GM13976 (cell line): ENCODE results near the gene CTDSP2.
A peak's percentile ranks its signal among the peaks of the same experiment; 100 is the strongest.
"Not testable (repeated sequence)": the region's sequence is repeated elsewhere in the genome, so short reads cannot be mapped to it uniquely, and the experiment has no call there.

Experiments
- DNase-seq: peaks from one replicate; pipeline ENCODE4 v3.0.0; 2012; ENCODE audit warnings: low spot score
- in situ Hi-C: fragments of 300-500 bp; cut with MboI; formaldehyde crosslinking; loops from one replicate; pipeline ENCODE4 v1.12.0; 2022; ENCODE audit warnings: low sequenced_read_pairs, mixed read lengths, inconsistent platforms; ENCODE audit not compliant: unreplicated experiment
- TF ChIP-seq, protein P1 (sequence below): IDR thresholded peaks from 2 replicates; pipeline ENCODE4 v1.5.1; 2012; ENCODE audit warnings: borderline replicate concordance, mild to moderate bottlenecking; ENCODE audit not compliant: insufficient read depth; ENCODE audit errors: extremely low read depth, missing control alignments, control extremely low read depth

CTDSP2 gene

DNA sequence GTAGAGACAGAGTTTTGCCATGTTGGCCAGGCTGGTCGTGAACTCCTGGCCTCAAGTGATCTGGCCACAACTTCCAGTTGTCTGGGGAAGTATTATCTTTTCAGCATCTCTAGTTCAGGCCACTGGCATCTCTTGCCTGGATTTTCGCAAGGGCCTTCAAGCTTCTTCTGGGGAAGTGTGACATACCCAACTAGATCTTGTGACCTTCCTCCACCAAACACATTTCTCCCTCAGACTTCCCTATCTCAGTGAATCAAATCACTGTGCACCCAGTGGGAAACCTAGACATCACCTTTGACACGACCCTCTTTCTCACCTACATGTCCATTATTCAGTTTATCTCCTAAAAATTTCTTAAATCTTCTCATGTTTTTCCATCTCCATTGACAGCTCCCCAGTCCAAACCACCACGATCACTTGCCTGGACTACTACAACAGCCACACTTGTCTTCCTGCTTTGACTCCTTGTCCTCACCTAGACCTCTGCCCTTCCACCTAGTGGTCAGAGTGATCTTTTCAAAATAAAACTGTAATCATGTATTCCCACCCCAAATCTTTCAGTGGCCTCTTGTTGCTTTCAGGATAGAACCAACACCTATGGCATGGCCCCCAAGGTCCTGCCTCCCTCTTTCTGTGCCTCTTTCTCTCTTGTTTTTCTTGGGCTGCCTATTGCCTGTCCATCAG is 70.8 kb downstream of the CTDSP2 start:
- no peak for DNase-seq
- in situ Hi-C loops = no loop called here
- TF ChIP-seq, protein P1, sequence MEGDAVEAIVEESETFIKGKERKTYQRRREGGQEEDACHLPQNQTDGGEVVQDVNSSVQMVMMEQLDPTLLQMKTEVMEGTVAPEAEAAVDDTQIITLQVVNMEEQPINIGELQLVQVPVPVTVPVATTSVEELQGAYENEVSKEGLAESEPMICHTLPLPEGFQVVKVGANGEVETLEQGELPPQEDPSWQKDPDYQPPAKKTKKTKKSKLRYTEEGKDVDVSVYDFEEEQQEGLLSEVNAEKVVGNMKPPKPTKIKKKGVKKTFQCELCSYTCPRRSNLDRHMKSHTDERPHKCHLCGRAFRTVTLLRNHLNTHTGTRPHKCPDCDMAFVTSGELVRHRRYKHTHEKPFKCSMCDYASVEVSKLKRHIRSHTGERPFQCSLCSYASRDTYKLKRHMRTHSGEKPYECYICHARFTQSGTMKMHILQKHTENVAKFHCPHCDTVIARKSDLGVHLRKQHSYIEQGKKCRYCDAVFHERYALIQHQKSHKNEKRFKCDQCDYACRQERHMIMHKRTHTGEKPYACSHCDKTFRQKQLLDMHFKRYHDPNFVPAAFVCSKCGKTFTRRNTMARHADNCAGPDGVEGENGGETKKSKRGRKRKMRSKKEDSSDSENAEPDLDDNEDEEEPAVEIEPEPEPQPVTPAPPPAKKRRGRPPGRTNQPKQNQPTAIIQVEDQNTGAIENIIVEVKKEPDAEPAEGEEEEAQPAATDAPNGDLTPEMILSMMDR = no peak

DNA sequence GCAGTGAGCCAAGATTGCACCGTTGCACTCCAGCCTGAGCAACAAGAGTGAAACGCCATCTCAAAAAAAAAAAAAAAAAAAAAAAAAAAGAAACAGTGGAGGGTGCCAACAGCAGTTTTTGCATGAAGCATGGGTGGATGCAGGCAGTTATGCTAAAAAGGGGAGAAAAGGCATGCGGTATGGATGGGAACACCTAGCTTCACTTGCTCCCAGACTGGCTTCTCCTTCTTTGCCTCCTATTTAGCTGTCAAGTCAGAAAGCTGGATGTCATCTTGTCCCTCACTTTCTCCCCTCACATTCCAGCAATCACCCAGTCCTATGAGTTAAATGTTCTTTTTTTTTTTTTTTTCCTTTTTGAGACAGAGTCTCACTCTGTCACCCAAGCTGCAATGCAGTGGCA is 71.5 kb downstream of the CTDSP2 start:
- TF ChIP-seq, protein P1 = no peak
- DNase-seq = no peak
- in situ Hi-C loops = no loop called here

DNA sequence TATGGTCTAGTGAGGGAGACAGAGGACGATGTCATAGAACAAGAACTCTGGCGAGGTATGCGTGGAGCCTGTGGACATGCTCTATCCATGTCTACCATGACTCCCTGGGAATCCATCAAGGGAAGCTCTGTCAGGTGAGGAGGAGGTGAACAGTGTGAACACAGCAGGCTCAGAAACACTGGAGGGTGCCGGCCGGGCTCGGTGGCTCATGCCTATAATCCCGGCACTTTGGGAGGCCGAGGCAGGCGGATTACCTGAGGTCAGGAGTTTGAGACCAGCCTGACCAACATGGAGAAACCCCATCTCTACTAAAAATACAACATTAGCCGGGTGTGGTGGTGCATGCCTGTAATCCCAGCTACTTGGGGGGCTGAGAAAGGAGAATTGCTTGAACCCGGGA is 71.9 kb downstream of the CTDSP2 start:
- in situ Hi-C loops, DNase-seq: not testable (repeated sequence)

DNA sequence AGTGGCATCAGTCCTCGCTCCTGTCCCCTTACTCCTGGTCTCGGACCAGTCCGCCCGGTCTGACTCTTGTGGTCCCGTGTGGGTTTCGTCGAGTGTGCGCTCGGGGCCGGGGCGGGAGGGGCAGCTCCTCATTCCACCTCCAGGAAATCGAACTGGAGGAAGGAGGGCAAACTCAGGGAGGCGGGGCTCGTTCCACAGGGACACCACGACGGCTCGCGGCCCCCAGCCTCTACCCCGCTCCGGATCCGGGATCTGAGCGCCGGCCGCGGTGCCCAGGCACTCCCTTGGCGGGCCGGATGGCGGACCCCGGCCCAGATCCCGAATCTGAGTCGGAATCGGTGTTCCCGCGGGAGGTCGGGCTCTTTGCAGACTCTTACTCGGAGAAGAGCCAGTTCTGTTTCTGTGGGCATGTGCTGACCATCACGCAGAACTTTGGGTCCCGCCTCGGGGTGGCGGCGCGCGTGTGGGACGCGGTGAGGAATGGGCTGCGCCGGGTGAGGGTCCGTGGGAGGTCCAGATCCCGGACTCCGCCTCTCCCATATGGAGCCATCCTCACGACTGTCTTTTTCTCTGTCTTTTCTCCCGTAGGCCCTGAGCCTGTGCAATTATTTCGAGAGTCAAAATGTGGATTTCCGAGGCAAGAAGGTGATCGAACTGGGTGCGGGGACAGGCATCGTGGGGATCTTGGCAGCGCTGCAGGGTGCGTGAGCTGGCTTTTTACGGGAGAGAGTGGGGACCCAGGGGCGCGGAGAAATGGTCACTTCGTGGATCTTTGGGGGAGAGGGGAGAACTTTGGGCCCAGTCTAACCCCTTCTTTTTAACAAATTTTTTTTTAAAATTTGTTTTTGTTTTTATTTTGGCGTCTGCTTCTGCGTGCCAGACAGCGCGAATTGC is 73.9 kb downstream of the CTDSP2 start, which contains the start of gene EEF1AKMT3:
Gene EEF1AKMT3, plus strand, starts transcription at position 186 of the 894 bp plus-strand sequence. Its CDS starts 111 bp downstream, at position 297.
- DNase-seq = peak; percentile 51
- TF ChIP-seq, protein P1 = no peak
- in situ Hi-C loops = no loop called here

DNA sequence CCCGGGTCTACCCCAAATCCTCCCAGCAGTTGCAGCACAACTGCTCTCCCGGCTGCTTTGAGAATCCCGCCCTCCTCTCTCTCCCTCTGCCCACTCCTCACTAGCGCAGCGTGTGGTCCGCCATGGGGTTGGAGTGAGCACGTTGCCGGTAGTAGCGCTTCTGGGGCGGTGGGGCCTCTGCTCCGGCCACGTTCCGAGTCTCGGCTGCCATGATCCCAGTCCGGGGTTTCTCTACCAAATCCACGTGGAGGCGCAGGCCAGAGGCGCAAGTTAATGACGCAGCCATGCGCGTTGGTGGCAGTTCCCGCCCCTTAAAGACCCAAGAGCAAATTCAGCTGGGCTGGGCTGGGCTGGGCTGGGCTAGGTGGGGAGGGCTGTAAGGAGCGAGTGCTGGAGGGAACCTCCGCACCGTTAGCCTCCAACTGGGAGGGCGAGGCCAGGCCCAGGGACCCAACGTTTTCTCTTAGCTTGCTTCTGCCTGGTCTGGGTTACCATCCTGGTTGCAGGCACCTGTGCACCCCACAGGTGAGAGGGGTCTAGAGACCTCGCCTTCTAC is 74.6 kb downstream of the CTDSP2 start, which contains the start of gene METTL1:
Gene METTL1, minus strand, starts transcription at position 233 of the 556 bp plus-strand sequence. Its CDS starts 22 bp downstream, at position 211.
- TF ChIP-seq, protein P1 = no peak
- in situ Hi-C loops = no loop called here

DNA sequence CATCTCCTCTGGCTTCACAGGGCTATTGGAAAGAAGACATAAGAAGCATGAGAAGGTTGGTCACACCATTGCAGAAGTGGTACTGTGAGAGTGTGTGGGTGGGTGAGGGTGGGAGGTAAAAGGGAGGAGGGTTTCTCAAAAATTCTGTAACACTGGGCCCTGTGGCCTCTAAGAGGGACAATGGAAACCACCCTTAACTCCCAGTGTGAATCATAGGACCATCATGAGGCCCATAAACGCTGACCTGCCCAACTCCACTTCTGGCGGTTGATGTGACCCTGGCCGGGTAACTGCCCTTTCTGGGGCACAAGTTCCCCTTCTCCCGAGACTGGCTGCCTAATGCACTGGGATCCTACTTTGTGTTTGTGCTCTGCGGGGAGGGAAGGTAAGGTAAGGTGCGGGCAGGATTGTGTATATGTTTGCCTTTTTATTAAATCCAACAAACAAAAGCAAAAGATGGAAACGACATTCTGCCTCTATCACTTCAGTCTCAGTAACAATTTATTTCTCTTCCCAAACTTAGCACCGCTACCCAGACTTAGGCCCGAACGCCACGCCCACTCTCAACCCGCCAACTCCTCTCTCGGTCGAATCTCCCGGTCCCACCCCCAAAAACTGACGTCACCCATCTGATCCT is 75.2 kb downstream of the CTDSP2 start:
- TF ChIP-seq, protein P1 = no peak
- DNase-seq = peak; percentile 90
- in situ Hi-C loops = no loop called here

More for the DNA sequence above, 74.6 kb downstream of the CTDSP2 start, which contains the start of gene METTL1:
- peak; percentile 96 for DNase-seq
